ENCODE results near the gene NANOS3. TPM values are rescaled to one million over a fixed set of nuclear protein-coding genes. Genes with fewer than 3 reads are reported as not detected.

NANOS3 gene
- total and polyA plus RNA-seq, 9 of the 15 experiments (the other 6 are each of a cell fraction or from before 2014, with no cell fraction given), result not detected

DNA sequence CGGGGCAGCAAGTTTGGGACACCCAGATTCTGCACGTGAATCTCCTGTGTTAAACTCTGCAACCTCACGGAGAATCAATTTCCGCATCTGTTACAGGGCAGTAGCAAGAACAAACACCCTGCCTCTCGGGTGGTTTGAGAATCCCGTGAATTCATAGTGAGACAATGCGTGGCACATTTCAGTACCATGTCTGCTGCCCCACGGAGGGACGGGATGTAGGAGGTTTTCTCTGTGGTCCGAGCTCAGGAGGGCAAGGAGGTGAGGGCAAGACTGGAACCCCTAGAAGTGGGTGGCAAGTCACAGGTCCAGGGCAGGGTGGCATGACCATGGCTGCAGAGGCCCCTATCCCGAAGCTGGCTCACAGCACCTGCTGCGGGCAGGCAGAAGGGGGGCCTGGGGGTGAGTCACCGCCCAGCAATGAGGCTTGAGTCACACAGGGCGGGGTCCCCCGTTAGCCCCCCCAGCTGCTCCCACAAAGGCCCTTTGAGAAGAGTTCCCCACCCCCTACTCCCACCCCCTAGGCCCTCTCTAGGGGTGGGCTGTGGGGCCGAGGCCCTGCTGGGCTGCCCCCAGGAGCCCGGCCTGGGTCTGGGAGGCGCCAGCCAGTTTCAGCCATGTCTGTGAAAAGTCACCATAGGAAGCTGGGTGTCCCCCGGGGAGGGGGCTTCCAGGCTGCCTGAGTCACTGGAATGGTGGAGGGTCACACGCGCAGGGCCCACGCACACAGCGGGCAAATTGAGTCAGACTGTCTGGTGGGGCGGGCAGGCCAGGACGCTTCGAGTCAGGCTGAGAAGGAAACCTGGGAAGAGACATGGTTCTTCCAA, 25.8 kb upstream of the NANOS3 start (continued):
- no peak for TF ChIP-seq CREB3L1 (IDR thresholded peaks at IDR 0.05; ENCODE audit: borderline replicate concordance, low read depth)
- TF ChIP-seq FOSL1 (tag; conservative IDR thresholded peaks at IDR 0.05), result peak; percentile 98
- no peak for TF ChIP-seq SUPT5H (IDR thresholded peaks at IDR 0.05)
- TF ChIP-seq FOS (IDR thresholded peaks at IDR 0.05; ENCODE audit: extremely low read depth, insufficient read length), result peak; percentile 83
- TF ChIP-seq MNT (conservative IDR thresholded peaks at IDR 0.05), result peak in 1 of 2 experiments; percentile 38; a peak in 1 of 4 replicates
- no peak for TF ChIP-seq BRCA1 (IDR thresholded peaks at IDR 0.05)
- TF ChIP-seq BRCA1 (CRISPR knock-in tag; IDR thresholded peaks at IDR 0.05), result no peak
- TF ChIP-seq SMAD3 (CRISPR knock-in tag; conservative IDR thresholded peaks at IDR 0.05), result no peak
- TF ChIP-seq ELK1 (CRISPR knock-in tag; IDR thresholded peaks at IDR 0.05), result no peak
- no peak for TF ChIP-seq CEBPB (tag; IDR thresholded peaks at IDR 0.05)
- TF ChIP-seq POLR2A (conservative IDR thresholded peaks at IDR 0.05), result no peak
- peak; percentile 46 for TF ChIP-seq CBFA2T3 (IDR thresholded peaks at IDR 0.05)
- TF ChIP-seq ZFPM2 (CRISPR knock-in tag; IDR thresholded peaks at IDR 0.05), result no peak
- no peak for TF ChIP-seq FOXJ3 (CRISPR knock-in tag; IDR thresholded peaks at IDR 0.05)
- TF ChIP-seq SIN3A (IDR thresholded peaks at IDR 0.05; ENCODE audit: borderline replicate concordance in 2 of 2, control insufficient read depth in 1 of 2, low read depth in 2 of 2, low read length in 2 of 2), result no peak
- TF ChIP-seq FOXK2 (conservative IDR thresholded peaks at IDR 0.05 in 1 of 2, IDR thresholded peaks at IDR 0.05 in 1 of 2; ENCODE audit: low read depth in 2 of 2), result no peak
- TF ChIP-seq ZNF212 (CRISPR knock-in tag; IDR thresholded peaks at IDR 0.05), result no peak
- TF ChIP-seq EP400 (IDR thresholded peaks at IDR 0.05), result no peak
- TF ChIP-seq ZNF586 (CRISPR knock-in tag; conservative IDR thresholded peaks at IDR 0.05), result no peak
- no peak for TF ChIP-seq MTA2 (IDR thresholded peaks at IDR 0.05; ENCODE audit: low read depth)
- no peak for TF ChIP-seq ZNF408 (CRISPR knock-in tag; IDR thresholded peaks at IDR 0.05; ENCODE audit: low read depth)
- no peak for TF ChIP-seq ILF3 (IDR thresholded peaks at IDR 0.05; ENCODE audit: borderline replicate concordance)
- no peak for TF ChIP-seq ZNF696 (CRISPR knock-in tag; conservative IDR thresholded peaks at IDR 0.05)
- no peak for TF ChIP-seq KAT2B (IDR thresholded peaks at IDR 0.05; ENCODE audit: low read depth, low read length)
